HG02981 (cell line): ENCODE results near the gene ZNF74.
A peak's percentile ranks its signal among the peaks of the same experiment; 100 is the strongest.
"Not testable (repeated sequence)": the region's sequence is repeated elsewhere in the genome, so short reads cannot be mapped to it uniquely, and the experiment has no call there.

ENCODE experiments used
- ATAC-seq: cut with Tn5 transposase; IDR thresholded peaks from one replicate; pipeline ENCODE4 v1.9.1; 2021; ENCODE audit warnings: mild to moderate bottlenecking, moderate library complexity; ENCODE audit not compliant: unreplicated experiment

ZNF74 gene

DNA sequence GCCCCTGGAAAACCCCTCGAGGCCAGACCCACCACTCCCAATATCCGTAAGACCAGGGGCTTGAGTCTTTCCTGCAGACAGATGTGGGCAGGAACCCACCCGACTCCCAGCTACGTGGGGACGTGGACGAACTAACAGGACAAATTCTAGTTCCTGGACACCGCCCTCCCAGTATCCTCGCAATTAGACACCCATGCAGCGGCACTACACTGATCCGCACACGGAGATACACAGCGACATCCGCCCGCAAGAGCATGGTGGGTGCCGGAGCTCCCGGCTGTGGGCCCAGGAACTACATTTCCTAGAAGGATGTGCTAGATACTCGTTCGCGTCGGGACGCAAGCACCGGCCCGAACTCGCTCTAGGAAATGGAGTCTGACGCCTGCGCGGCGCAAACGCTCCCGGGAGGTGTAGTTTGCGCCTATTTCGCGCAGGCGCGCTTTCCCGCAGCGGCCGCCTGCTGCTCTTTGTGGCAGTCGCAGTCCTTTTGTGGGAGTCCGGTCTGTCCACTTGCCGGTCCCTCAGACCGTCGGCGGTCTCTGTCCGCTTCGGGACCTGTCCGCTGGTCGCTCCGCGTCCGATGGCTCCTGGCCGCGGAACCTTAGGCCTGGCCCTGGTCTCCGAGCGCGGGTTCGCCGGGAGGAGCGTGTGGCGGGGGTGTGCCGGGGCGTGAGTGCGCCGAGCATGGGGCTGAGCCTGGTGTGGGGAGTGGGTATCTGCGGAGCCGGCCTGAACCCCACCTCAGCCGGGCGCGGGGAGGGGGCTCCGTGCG, at the start of gene ZNF74:
Gene ZNF74 (plus strand): TSS at position 447 of the 772 bp plus-strand sequence. CDS start 478 bp downstream, outside the sequence.
- peak; percentile 69 for ATAC-seq

DNA sequence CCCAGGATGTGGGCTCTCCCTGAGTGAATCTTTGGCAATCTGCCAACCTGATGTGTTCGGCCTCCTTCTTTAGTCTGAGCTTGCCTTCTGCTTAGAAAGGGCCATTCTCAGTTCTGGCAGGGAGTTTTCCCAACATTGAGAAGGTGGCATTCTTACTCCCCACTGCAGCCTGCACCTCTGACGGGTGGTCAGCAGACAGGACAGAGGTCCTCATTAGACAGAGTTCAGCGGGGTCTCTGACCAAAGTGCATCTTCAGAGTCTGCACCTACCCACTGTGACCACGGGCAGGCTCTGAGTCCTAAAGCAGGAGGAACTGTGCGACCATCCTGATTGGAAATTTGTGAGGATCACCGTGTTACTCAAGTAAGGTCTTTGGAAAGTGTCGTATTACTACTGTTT, 47.4 kb upstream of the ZNF74 start:
- ATAC-seq: not testable (repeated sequence)

DNA sequence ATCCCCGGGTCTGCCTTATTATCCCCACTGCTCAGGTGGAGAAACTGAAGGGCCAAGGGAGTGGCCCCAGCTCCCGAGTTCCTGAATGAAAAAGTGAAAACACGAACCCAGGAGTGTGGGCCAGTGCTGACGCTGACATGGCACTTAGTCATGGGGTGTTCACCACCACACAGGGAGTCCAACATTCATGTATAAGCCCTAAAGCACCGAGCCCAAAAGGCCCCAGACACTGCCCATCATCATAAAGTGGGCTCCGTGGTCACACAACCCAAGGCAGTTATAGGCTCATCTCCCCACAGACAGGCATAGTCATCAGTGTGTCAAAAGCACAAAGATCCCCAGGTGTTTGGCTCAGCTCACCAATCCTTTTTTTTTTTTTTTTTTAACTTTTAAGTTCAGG, 41.4 kb upstream of the ZNF74 start:
- not testable (repeated sequence) for ATAC-seq

DNA sequence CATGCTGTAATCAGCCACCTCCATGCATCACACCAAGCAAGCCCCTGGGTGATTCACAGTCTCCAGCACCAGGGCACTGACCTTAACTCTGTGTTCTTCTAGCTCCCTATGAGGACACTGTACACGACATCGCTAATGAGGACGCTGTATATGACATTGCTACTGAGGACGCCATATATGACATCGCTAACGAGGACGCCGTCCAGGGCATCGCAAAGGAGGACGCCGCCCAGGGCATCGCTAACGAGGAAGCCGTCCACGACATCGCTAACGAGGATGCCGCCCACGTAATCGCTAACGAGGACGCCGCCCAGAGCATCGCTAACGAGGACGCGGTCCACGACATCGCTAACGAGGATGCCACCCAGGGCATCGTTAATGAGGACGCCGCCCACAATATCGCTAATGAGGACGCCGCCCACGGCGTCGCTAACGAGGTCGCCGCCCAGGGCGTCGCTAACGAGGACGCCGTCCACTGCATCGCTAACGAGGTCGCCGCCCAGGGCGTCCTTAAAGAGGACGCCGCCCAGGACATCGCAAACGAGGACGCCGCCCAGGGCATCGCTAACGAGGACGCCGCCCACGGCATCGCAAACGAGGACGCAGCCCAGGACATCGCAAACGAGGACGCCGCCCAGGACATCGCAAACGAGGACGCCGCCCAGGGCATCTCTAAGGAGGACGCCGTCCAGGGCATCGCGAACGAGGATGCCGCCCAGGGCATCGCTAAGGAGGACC, 39.5 kb upstream of the ZNF74 start:
- ATAC-seq: no peak

DNA sequence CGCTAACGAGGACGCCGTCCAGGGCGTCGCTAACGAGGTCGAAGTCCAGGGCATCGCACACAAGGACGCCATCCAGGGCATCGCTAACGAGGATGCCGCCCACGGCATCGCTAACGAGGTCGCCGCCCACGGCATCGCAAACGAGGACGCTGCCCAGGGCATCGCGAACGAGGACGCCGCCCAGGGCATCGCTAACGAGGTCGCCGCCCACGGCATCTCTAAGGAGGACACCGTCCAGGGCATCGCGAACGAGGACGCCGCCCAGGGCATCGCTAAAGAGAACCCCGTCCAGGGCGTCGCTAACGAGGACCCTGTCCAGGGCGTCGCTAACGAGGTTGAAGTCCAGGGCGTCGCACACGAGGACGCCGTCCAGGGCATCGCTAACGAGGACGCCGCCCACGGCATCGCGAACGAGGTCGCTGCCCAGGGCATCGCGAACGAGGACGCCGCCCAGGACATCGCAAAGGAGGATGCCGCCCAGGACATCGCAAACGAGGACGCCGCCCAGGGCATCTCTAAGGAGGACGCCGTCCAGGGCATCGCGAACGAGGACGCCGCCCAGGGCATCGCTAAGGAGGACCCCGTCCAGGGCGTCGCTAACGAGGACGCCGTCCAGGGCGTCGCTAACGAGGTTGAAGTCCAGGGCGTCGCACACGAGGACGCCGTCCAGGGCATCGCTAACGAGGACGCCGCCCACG, 37.9 kb upstream of the ZNF74 start:
- ATAC-seq: not testable (repeated sequence)

DNA sequence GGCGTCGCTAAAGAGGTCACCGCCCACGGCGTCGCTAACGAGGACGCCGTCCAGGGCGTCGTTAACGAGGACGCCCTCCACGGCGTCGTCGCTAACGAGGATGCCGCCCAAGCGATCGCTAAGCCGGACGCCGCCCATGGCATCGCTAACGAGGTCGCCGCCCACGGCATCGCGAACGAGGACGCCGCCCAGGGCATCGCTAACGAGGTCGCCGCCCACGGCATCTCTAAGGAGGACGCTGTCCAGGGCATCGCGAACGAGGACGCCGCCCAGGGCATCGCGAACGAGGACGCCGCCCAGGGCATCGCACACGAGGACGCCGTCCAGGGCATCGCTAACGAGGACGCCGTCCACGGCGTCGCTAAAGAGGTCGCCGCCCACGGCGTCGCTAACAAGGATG, 37.0 kb upstream of the ZNF74 start:
- ATAC-seq: not testable (repeated sequence)

DNA sequence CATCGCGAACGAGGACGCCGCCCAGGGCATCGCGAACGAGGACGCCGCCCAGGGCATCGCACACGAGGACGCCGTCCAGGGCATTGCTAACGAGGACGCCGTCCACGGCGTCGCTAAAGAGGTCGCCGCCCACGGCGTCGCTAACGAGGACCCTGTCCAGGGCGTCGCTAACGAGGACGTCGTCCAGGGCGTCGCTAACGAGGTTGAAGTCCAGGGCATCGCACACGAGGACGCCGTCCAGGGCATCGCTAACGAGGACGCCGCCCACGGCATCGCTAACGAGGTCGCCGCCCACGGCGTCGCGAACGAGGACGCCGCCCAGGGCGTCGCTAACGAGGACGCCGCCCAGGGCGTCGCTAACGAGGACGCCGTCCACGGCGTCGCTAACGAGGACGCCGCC, 36.0 kb upstream of the ZNF74 start:
- not testable (repeated sequence) for ATAC-seq

DNA sequence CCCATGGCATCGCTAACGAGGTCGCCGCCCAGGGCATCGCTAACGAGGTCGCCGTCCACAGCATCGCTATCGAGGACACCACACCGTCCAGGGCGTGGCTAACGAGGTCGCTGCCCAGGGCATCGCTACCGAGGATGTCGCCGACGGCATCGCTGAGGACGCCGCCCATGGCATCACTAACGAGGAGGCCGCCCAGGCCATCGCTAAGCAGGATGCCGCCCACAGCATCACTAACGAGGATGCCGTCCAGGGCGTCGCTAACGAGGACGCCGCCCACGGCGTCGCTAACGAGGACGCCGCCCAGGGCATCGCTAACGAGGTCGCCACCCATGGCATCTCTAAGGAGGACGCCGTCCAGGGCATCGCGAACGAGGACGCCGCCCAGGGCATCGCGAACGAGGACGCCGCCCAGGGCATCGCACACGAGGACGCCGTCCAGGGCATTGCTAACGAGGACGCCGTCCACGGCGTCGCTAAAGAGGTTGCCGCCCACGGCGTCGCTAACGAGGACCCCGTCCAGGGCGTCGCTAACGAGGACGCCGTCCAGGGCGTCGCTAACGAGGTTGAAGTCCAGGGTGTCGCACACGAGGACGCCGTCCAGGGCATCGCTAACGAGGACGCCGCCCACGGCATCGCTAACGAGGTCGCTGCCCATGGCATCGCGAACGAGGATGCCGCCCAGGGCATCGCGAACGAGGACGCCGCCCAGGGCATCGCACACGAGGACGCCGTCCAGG, 35.3 kb upstream of the ZNF74 start:
- ATAC-seq: not testable (repeated sequence)

DNA sequence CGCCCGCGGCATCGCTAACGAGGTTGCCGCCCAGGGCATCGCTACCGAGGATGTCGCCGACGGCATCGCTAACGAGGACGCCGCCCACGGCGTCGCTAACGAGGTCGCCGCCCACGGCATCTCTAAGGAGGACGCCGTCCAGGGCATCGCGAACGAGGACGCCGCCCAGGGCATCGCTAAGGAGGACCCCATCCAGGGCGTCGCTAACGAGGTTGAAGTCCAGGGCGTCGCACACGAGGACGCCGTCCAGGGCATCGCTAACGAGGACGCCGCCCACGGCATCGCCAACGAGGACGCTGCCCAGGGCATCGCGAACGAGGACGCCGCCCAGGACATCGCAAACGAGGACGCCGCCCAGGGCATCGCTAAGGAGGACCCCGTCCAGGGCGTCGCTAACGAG, 33.7 kb upstream of the ZNF74 start:
- not testable (repeated sequence) for ATAC-seq

DNA sequence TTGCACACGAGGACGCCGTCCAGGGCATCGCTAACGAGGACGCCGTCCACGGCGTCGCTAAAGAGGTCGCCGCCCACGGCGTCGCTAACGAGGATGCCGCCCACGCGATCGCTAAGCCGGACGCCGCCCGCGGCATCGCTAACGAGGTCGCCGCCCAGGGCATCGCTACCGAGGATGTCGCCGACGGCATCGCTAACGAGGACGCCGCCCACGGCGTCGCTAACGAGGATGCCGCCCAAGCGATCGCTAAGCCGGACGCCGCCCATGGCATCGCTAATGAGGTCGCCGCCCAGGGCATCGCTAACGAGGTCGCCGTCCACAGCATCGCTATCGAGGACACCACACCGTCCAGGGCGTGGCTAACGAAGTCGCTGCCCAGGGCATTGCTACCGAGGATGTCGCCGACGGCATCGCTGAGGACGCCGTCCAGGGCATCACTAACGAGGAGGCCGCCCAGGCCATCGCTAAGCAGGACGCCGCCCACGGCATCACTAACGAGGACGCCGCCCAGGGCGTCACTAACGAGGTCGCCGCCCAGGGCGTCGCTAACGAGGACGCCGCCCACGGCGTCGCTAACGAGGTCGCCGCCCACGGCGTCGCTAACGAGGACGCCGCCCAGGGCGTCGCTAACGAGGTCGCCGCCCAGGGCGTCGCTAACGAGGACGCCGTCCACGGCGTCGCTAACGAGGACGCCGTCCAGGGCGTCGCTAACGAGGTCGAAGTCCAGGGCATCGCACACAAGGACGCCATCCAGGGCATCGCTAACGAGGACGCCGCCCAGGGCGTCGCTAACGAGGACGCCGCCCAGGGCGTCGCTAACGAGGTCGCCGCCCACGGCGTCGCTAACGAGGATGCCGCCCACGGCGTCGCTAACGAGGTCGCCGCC, 32.8 kb upstream of the ZNF74 start:
- ATAC-seq: not testable (repeated sequence)

DNA sequence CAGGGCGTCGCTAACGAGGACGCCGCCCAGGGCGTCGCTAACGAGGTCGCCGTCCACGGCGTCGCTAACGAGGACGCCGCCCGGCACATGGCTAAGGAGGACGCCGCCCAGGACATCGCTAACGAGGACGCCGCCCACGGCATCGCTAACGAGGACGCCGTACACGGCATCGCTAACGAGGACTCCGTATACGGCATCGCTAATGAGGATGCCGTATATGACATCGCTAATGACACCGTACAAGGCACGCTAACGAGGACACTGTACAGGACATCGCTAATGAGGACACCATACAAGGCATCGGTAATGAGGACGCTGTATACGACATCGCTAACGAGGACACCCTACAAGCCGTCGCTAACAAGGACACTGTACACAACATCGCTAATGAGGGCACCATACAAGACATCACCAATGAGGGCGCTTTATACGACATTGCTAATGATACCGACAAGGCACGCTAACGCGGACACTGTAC, 32.2 kb upstream of the ZNF74 start:
- ATAC-seq: not testable (repeated sequence)

DNA sequence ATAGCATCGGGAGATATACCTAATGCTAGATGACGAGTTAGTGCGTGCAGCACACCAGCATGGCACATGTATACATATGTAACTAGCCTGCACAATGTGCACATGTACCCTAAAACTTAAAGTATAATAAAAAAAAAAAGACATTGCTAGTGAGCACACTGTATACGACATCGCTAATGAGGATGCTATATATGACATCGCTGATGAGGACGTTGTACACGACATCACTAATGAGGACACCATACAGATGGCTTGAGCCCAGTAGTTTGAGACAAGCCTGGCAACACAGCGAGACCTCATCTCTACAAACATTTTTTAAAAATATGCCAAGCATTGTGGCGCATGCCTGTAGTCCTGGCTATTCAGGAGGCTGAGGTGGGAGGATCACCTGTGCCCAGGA, 31.5 kb upstream of the ZNF74 start:
- ATAC-seq: not testable (repeated sequence)

DNA sequence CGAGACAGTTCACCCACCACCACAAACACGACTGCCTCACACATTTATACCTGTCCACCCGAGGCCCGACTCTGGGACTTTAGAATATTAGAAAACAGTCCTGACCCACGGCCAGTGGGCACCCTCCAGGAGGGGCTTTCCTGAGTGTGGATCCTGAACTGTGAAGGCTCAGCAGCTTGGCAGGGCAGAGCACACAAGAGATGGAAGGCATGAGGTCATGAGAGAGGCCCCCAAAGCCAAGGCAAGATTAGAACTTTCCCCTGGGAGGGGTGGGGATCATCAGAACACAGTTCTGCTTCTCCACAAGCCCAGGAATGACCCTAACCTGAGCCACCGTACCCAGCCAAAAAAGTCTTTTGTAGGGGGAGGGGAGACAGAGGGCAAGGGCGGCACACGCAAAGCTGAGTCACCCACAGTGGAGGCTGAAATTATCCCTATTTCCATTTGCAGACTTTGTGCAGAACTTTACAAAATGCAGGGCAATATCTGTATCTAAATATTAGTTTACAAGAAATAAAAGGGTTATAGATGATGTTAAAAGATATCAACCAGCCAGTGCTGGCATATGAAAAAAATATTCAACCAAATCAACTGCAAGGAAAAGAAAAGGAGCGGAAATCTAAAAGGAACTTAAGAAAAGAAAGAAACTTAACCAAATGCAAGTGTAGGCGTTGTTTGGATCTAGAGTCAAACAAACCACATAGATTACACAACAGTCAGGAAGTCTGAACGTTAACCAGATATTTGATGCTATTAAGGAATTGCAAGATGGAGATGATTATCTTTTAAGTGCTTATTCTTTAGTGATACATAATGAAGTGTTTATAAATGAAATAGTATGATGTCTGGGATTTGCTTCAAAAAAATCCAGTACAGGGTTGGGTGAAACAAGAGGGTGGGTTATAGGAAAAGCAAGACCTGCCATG, 29.4 kb upstream of the ZNF74 start:
- ATAC-seq: not testable (repeated sequence)

DNA sequence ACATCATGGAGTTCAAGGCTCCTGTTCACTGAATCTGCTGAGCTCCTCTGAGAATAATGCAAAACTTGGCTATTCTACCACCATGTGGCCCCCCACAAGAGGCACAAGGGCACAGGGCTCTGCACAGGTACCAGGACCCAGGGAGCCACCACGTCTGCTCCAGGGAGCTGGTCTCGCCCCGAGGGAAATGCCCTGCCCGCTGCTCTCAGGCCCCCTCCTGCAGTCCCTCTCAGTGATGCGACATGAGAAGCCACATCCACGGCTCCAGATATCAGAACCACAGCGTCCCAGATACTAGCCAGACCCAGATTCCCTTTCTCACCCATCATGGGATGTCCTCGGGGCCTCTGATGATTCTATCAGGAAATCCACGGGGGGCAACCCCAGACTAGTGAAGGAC, 27.1 kb upstream of the ZNF74 start:
- ATAC-seq: not testable (repeated sequence)

DNA sequence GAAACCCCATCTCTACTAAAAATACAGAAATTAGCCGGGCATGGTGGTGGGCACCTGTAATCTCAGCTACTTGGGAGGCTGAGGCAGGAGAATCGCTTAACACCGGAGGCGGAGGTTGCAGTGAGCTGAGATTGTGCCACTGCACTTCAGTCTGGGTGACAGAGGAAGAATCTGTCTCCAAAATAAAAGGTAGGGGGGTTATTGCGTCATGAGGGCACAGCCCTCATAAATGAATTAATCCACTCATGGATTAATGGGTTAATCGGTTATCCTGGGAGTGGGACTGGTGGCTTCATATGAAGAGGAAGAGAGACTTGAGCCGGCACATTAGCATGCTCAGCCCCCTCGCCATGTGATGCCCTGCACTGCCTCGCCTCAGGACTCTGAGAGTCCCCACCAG, 25.1 kb upstream of the ZNF74 start:
- ATAC-seq: not testable (repeated sequence)

DNA sequence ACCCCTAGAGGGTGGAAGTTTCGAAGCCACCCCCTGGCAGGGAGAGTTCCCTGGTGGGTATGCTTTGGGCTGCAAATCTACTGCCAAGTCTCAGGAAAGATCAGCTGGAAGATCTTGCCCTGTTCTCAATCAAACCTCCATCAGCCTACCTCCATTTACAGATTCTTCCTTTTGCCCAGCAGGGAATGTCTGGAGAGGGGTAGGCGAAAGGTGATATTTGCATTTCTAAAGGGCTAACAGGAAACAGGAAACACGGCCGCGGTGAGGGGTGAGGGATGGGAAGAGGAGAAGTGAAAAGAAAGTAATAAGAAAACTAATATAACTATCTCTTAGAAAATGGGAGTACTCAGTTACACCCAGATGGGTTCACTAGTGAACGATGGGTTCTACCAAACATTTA, 22.3 kb upstream of the ZNF74 start:
- ATAC-seq: not testable (repeated sequence)

DNA sequence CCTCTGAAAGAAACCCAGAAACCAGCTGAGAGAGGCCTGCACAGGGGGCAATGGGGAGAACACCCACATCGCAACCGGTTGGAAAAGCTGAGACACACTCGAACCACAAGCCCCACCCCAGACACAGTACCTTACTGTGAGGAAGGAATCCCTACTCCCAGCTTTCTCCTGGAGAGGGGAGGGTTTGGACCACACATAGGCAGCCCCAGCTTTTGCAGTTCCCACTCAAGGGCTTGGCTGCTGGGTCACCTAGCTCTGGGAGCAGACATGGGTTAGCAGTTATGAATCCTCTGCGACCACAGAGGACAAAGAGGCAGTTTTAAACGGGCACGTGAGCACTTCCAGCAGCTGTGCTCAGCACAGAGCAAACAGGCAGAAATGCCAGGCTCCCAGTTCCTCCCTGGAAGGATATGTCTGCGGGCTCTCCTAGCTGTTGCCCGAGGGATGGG, 21.5 kb upstream of the ZNF74 start:
- ATAC-seq: not testable (repeated sequence)

DNA sequence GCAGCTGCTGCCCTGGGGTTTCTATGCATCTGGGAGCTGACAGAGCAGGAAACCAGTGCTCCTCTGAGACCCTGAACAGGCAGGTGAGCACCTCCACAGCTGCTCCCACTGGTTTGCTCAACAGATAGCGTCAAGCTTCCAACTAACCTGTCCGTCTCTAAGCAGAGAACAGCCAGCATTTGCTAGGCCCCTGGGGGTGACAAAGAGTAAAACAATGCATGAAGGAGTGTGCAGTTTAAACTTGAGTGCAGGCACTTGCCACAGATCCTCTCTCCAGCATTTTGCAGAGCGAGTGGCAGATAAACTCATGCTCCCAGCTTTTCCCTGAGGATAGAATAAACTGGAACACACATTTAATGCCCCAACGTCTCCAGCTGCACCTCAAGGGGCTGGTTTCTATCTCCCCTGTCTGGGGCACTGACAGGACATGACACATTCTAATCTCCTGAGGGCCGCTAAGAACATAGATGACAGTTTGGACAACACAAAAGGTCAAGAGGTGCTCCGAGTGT, 20.7 kb upstream of the ZNF74 start:
- ATAC-seq: not testable (repeated sequence)
